Left lobe of liver (tissue), 2 donors: ENCODE results near the gene CDCA4. TPM values are rescaled to one million over a fixed set of nuclear protein-coding genes. Genes with fewer than 3 reads are reported as not detected.
A peak's percentile ranks its signal among the peaks of the same experiment; 100 is the strongest.
"Not testable (repeated sequence)": the region's sequence is repeated elsewhere in the genome, so short reads cannot be mapped to it uniquely, and the experiment has no call there.

Experiments
- ATAC-seq: fragments of 200-7000 bp; cut with Tn5 transposase; one replicate; pipeline ENCODE4 v1.9.1; 2020; ENCODE audit warnings: mild to moderate bottlenecking, moderate library complexity
- DNase-seq: peaks from one replicate; pipeline ENCODE4 v3.0.0-alpha.2; 2020; ENCODE audit warnings: low spot score
- total RNA-seq: library from RNA; stranded (reverse); gene quantifications from one replicate; pipeline ENCODE4 v1.2.1, GENCODE V29; 2021
- donor health status: DM: no; HTN: no; CAD: no; lungs with moderate emphysema.
- donor health status: DM: no; HTN: yes; CAD: no.

Gene CDCA4
- total RNA-seq, 1 donor from 2014 or later = 1.4 TPM

GRCh38 chr14:105039458-105040205, 18.7 kb upstream of the CDCA4 start:
- no peak for DNase-seq
- ATAC-seq = no peak

GRCh38 chr14:105035616-105036015, 14.7 kb upstream of the CDCA4 start:
- DNase-seq, ATAC-seq: not testable (repeated sequence)

- ATAC-seq (no peak), DNase-seq (no peak)
These were observed 13.6 kb upstream of the CDCA4 start for GRCh38 chr14:105034315-105035039.

DNA sequence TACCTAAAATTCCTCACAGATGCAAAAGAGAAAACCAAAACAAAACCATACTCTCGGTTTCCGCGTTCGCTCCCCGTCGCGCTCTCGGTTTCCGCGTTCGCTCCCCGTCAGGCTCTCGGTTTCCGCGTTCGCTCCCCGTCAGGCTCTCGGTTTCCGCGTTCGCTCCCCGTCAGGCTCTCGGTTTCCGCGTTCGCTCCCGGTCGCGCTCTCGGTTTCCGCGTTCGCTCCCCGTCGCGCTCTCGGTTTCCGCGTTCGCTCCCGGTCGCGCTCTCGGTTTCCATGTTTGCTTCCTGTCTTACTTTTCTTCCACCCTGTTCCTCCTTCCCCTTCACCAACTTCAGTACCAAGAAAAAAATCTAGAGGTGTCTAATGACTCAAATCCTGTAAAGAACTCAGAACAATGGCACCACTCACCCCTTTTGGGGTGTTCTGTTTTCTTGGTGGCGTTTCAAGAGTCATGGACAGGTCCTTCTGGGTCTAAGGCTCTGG, 12.6 kb upstream of the CDCA4 start:
- ATAC-seq, DNase-seq: not testable (repeated sequence)

- not testable (repeated sequence) for ATAC-seq, DNase-seq
These were observed 11.6 kb upstream of the CDCA4 start for GRCh38 chr14:105032451-105032901.

- ATAC-seq (no peak), DNase-seq (no peak)
These were observed 10.0 kb upstream of the CDCA4 start for GRCh38 chr14:105030836-105031396.

DNA sequence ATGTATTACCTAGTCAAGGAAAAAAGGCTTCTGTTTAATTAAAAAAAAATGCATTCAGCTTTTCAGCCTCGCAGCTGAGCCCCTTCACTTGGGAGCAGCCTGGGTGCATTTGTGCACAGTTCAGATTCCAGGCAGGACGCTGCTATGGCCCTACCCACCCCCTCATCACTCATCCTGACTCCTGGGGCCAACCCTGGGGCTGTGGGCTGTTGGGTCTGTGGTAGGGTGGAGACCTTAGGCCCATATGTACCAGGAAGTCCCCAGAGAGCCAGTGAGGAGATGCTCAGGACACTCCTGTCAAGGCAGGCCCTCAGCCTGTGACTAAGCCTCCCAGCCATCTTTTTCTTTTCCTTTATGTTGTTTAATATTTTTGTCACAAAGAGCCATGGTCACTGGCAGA, 9.3 kb upstream of the CDCA4 start:
- no peak for ATAC-seq
- DNase-seq = no peak

DNA sequence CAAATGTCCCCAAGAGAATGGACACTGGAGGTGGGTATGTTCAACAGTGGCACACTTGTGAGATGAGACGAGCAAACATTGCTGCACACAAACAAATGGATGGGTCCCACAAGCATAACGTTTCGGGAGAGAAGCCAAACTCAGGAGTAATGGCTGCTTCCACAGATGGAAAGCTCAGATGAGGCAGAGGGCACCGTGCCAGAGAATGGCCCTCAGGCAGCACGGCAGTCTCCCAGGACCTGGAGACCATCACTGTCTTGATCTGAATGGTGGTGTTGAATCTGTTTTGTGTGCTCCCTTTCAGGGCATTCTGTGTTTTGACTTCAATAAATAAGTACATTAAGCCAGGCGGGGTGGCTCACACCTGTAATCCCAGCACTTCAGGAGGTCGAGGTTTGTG, 8.5 kb upstream of the CDCA4 start:
- ATAC-seq = no peak
- no peak for DNase-seq

DNA sequence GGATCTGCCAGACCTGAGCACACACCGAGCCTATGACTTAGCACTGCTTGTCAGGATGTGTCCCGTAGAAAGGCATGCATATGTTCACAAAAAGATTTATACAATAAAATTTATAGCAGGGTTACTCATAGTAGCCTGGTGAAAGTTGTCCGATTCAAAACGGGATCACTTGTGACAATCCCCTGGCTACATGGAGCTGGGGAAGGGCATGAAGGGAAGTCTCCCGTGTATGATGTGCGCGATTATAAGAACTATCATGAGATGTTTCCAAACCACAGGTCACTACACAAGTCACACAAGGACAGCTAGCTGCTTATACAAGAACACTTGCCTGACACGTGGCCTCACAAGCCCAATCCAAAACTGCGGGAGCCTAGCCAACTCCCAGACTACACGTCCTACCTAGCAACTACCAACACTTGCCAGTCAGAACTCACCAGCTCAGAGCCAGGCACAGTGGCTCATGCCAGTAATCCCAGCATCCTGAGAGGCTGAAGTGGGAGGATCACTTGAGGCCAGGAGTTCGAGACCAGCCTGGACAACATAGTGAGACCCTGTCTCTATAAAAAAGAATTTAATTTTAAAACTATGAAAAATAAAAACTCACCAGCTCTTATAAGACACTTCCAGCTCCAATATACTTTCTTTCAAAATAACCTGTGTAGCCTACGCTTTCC, 7.5 kb upstream of the CDCA4 start:
- ATAC-seq (no peak), DNase-seq (no peak)

DNA sequence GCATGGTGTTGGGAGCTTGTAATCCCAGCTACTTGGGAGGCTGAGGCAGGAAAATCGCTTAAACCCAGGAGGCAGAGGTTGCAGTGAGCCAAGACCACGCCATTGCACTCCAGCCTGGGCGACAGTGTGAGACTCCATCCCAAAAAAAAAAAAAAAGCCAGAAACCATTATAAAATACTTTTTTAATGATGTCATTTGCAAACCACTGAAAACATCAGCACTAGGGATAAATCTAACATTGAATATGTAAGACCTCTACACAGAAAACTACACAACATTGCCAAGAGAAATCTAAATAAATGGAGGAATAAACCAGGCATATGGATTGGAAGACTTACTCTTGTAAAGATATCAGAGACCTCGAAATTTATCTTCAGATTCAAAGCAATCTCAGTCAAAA, 6.8 kb upstream of the CDCA4 start:
- ATAC-seq, DNase-seq: not testable (repeated sequence)

DNA sequence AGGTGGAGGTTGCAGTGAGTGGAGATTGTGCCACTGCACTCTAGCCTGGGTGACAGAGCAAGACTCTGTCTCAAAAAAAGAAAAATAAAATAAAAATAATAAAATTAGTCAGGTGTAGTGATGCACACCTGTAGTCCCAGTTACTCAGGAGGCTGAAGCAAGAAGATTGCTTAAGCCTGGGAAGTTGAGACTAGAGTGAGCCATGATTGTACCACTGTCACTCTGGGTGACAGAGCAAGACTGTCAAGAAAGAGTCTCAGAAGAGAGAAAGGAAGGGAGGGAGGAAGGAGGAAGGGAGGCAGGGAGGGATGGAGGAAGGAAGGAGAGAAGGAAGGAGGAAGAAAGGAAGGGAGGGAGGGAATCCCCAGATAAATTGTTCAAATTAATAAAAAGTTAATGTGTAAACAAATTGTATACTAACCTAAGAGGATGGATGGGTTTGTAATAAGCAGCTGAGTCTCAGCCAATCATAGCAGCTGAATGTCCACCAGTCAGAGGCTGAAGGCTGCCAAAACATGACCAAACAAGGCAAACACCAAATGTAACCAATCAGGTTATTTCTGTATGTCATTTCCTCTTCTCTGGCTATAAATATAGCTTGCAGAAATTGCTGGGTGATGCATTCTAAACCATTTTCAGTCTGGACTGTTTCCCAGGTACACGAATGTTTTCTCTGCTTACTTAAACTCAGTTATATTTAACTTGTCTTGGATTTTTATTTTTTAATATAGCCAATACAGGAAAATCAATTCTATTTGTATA, 6.1 kb upstream of the CDCA4 start:
- no peak for ATAC-seq

GRCh38 chr14:105026033-105026785, 5.3 kb upstream of the CDCA4 start:
- DNase-seq (no peak), ATAC-seq (no peak)

More for the DNA sequence above, 6.1 kb upstream of the CDCA4 start:
- DNase-seq = no peak

DNA sequence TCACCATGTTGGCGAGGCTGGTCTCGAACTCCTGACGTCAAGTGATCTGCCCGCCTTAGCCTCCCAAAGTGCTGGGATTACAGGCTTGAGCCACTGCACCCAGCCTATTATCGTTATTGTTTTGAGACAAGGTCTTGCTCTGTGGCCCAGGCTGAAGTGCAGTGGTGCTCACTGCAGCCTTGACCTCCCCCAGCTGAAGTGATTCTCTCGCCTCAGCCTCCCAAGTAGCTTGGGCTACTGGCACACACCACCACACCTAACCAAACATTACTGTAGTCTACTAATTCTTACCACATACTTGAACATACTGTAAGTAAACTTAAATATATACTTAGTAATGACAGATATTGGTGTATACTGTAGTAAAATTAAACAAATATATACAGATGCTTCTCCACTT, 4.5 kb upstream of the CDCA4 start:
- DNase-seq = no peak
- no peak for ATAC-seq

DNA sequence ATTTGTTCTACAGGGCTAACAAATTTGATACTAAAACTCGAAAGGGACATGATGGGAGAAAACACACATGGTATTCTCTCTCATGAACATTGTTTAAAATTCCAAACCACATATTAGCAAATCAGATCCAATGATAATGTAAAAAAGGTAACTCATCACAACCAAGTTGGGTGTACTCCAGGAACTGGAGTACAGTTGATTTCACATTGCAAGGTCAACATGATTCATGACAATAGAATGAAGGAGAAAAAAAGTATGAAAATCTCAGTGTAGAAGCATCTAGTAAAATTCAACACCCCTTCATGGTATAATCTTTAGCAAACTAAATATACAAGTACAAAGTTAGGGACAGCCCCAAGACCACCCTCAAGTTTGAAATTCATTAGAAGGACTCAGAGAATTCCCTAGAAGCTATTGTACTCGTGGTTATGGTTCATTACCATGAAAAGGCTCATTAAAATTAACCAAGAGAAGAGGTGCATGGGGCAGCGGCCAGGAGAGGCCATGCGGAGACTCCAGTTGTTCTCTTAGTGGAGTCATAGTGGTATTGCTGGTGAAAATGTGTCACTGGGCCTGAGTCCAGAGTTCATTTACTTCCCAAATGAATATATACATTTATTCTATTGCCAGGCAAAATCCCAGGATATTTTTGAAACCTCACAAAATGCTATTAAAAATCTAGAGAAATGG, 3.1 kb upstream of the CDCA4 start:
- ATAC-seq (no peak), DNase-seq (no peak)

GRCh38 chr14:105023144-105023543, 2.3 kb upstream of the CDCA4 start:
- DNase-seq = no peak
- no peak for ATAC-seq

- no peak for DNase-seq
- no peak for ATAC-seq
These were observed 1.4 kb upstream of the CDCA4 start for GRCh38 chr14:105022276-105022670.

DNA sequence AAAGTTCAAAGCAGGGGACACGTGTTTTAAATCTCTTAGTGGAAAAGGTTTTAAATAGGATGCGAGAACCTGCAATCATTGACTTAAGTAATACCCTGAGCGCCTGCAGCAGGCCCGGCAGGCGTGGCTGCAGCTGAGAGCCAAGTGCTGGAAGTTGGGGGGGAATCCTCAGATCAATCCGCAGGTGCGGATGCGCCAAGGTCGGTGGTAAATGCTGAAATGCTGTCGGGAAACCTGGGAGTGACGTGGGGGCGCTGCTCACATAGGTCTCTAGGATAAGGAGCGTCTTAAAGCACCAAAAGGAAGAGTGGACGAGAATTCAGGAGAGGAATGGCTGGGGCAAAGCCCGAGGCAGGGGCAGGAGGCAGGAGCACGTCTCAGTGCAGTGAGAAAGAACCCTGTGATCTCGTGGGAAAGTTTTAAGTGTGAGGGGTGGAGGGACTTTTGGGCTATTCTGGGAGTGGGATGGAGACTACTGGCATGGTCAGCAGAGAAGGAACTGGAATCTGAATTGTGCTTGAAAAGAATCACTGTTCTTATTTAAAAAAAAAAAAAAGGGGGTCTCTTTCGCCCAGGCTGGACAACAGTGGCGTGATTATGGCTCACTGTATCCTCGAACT, 883 bp upstream of the CDCA4 start:
- DNase-seq = peak; percentile 51
- ATAC-seq = no peak
